ENCODE data around the gene QRSL1. TPM values are rescaled to one million over a fixed set of nuclear protein-coding genes. Genes with fewer than 3 reads are reported as not detected.

QRSL1 gene
- total and polyA plus RNA-seq, 9 of the 15 experiments (the other 6 are each of a cell fraction or from before 2014, with no cell fraction given) = 14.6 to 31.5 (median 23.0) TPM

GRCh38 chr6:106628658-106629102 is 698 bp upstream of the QRSL1 start:
- Histone ChIP-seq H4K20me1 (replicated peaks; ENCODE audit: control insufficient read depth, insufficient read depth, low read length) (no peaks in the 10 kb centered on the region), H3K27me3 (ENCODE audit: control insufficient read depth in 2 of 2, insufficient read depth in 2 of 2, low read length in 2 of 2) (no peaks in the 10 kb centered on the region), H3K4me1 (replicated peaks in 1 of 2; ENCODE audit: control insufficient read depth in 2 of 2, insufficient read depth in 2 of 2, low read length in 2 of 2) (peaks cover 3 to 6% of the 10 kb centered on the region in 2 experiments; a peak in 1 of 5 replicates), H3K4me2 (ENCODE audit: insufficient read depth, low read length) (peak overlapping the region; percentile 96), H2AFZ (ENCODE audit: low read depth, low read length) (peak overlapping the region; percentile 85), H3K27ac (ENCODE audit: extremely low read depth, low read depth, low read length) (peak overlapping the region; percentile 81), H3K9ac (ENCODE audit: insufficient read depth in 1 of 2, low read depth in 2 of 2, low read length in 2 of 2) (peak overlapping the region; percentile 86 to 90; a peak in 3 of 4 replicates), H3K4me3 (peak overlapping the region; percentile 79), H3K9me3 (replicated peaks; ENCODE audit: control insufficient read depth, insufficient read depth, low read depth, low read length) (no peaks in the 10 kb centered on the region), H3K9me1 (ENCODE audit: control insufficient read depth, insufficient read depth, low read length) (no peaks in the 10 kb centered on the region), H3K36me3 (ENCODE audit: control insufficient read depth, insufficient read depth, low read length) (no peaks in the 10 kb centered on the region), H3K79me2 (ENCODE audit: control insufficient read depth, insufficient read depth, low read length) (peaks cover 56% of the 10 kb centered on the region)
- WGBS (ENCODE audit: insufficient coverage, low coverage, missing lambda C conversion rate) = 13% methylated on average over 7 of the region's 7 CpGs
- FAIRE-seq (no peak), DNase-seq (ENCODE audit: extremely low read depth in 1 of 4, low spot score in 3 of 4) (peak in 1 of 4 experiments; percentile 28), ATAC-seq (peak; percentile 53)
- ChIA-PET CTCF (ENCODE audit: low intra/inter-chr PET ratio) (no interaction called here), POLR2A (interaction anchor here (1.1 kb wide), 1 partner anchor 10 kb away, joined by 3 read pairs; no protein-coding TSS in a partner anchor)
- no peak for TF ChIP-seq NR1H2 (CRISPR knock-in tag; IDR thresholded peaks at IDR 0.05)
- no peak for TF ChIP-seq ZNF592 (IDR thresholded peaks at IDR 0.05)
- TF ChIP-seq CBX3 (IDR thresholded peaks at IDR 0.05; ENCODE audit: borderline replicate concordance in 1 of 2, low read length in 2 of 2) = no peak
- TF ChIP-seq SMARCC2 (IDR thresholded peaks at IDR 0.05; ENCODE audit: low read depth) = peak; percentile 31; the same call in 1 of the 2 replicates
- TF ChIP-seq FOXA3 (CRISPR knock-in tag; conservative IDR thresholded peaks at IDR 0.05 in 1 of 2, IDR thresholded peaks at IDR 0.05 in 1 of 2) = peak in 1 of 2 experiments; percentile 30; a peak in 1 of 4 replicates
- no peak for TF ChIP-seq ZNF407 (IDR thresholded peaks at IDR 0.05; ENCODE audit: low read depth)
- no peak for TF ChIP-seq SAFB (IDR thresholded peaks at IDR 0.05; ENCODE audit: borderline replicate concordance, low read depth, low read length)
- TF ChIP-seq FOXK2 (conservative IDR thresholded peaks at IDR 0.05 in 1 of 2, IDR thresholded peaks at IDR 0.05 in 1 of 2; ENCODE audit: low read depth in 2 of 2) = peak in 1 of 2 experiments; percentile 14; a peak in 1 of 4 replicates
- no peak for TF ChIP-seq ZNF436 (CRISPR knock-in tag; IDR thresholded peaks at IDR 0.05)
- TF ChIP-seq HLTF (IDR thresholded peaks at IDR 0.05) = no peak
- BruUV-seq (replicated peaks) = TSS peak; percentile 90
- intact Hi-C loops (cut with micrococcal nuclease) = loop anchor here (5.0 kb wide), 1 partner anchor 349 kb away; no protein-coding TSS in a partner anchor
- in situ Hi-C loops (cut with MboI) = no loop called here

Measured in K562 (cell line).